ENCODE results near the gene FAM222A.

The FAM222A gene

GRCh38 chr12:109781668-109782325 lies 68.2 kb downstream of the FAM222A start:
- TF ChIP-seq SPI1 (IDR thresholded peaks at IDR 0.05; ENCODE audit: borderline replicate concordance, low read depth) (no peak), GABPA (IDR thresholded peaks at IDR 0.05; ENCODE audit: low read depth) (no peak), POLR2AphosphoS5 (IDR thresholded peaks at IDR 0.05; ENCODE audit: low read depth) (no peak), CTCF (IDR thresholded peaks at IDR 0.05; ENCODE audit: insufficient read depth, low read length) (no peak), REST (IDR thresholded peaks at IDR 0.05; ENCODE audit: insufficient replicate concordance, low read depth) (no peak)
- H3K4me3 ChIP-seq (replicated peaks; ENCODE audit: insufficient read depth, low read length) = no peak overlapping the region
- no peak for DNase-seq (ENCODE audit: low read depth in 1 of 2, low spot score in 1 of 2)
- H3K27ac ChIP-seq (replicated peaks) = no peak overlapping the region
- no peaks in the 10 kb centered on the region for H3K27me3 ChIP-seq (ENCODE audit: insufficient read depth, poor library complexity, severe bottlenecking)

GRCh38 chr12:109782326-109782703 lies 68.7 kb downstream of the FAM222A start:
- H3K27ac ChIP-seq (replicated peaks) = no peak overlapping the region
- TF ChIP-seq REST (IDR thresholded peaks at IDR 0.05; ENCODE audit: insufficient replicate concordance, low read depth) (no peak), POLR2AphosphoS5 (IDR thresholded peaks at IDR 0.05; ENCODE audit: low read depth) (no peak), CTCF (IDR thresholded peaks at IDR 0.05; ENCODE audit: insufficient read depth, low read length) (no peak), SPI1 (IDR thresholded peaks at IDR 0.05; ENCODE audit: borderline replicate concordance, low read depth) (no peak), GABPA (IDR thresholded peaks at IDR 0.05; ENCODE audit: low read depth) (no peak)
- no peak for DNase-seq (ENCODE audit: low read depth in 1 of 2, low spot score in 1 of 2)
- H3K27me3 ChIP-seq (ENCODE audit: insufficient read depth, poor library complexity, severe bottlenecking) = no peaks in the 10 kb centered on the region
- H3K4me3 ChIP-seq (replicated peaks; ENCODE audit: insufficient read depth, low read length) = no peak overlapping the region

GRCh38 chr12:109783135-109783964 lies 69.7 kb downstream of the FAM222A start:
- no peak for DNase-seq (ENCODE audit: low read depth in 1 of 2, low spot score in 1 of 2)
- H3K27ac ChIP-seq (replicated peaks) = no peak overlapping the region
- H3K4me3 ChIP-seq (replicated peaks; ENCODE audit: insufficient read depth, low read length) = no peak overlapping the region
- no peak for TF ChIP-seq GABPA (IDR thresholded peaks at IDR 0.05; ENCODE audit: low read depth)
- TF ChIP-seq CTCF (IDR thresholded peaks at IDR 0.05; ENCODE audit: insufficient read depth, low read length) = no peak
- no peak for TF ChIP-seq POLR2AphosphoS5 (IDR thresholded peaks at IDR 0.05; ENCODE audit: low read depth)
- TF ChIP-seq REST (IDR thresholded peaks at IDR 0.05; ENCODE audit: insufficient replicate concordance, low read depth) = no peak
- no peak for TF ChIP-seq SPI1 (IDR thresholded peaks at IDR 0.05; ENCODE audit: borderline replicate concordance, low read depth)
- no peaks in the 10 kb centered on the region for H3K27me3 ChIP-seq (ENCODE audit: insufficient read depth, poor library complexity, severe bottlenecking)
